H9 (cell line): ENCODE measurements around the gene DDX11. TPM values are rescaled to one million over a fixed set of nuclear protein-coding genes. Genes with fewer than 3 reads are reported as not detected.
"Not testable (repeated sequence)": the region's sequence is repeated elsewhere in the genome, so short reads cannot be mapped to it uniquely, and the experiment has no call there.

ENCODE experiments used
- DNase-seq: peaks from one replicate; pipeline ENCODE4 v3.0.0-alpha.2; 2017
- H2AFZ ChIP-seq: one replicate; pipeline ENCODE4 v1.6.1; 2013; ENCODE audit warnings: mild to moderate bottlenecking, low read length, control low read depth, moderate library complexity
- H2AK5ac ChIP-seq: 2 replicates; pipeline ENCODE4 v1.6.1; 2013; ENCODE audit warnings: low read length, control low read depth, mixed read lengths; ENCODE audit not compliant: insufficient read length
- H2BK120ac ChIP-seq: one replicate; pipeline ENCODE4 v1.6.1; 2013; ENCODE audit warnings: low read depth, mild to moderate bottlenecking, low read length, control low read depth, inconsistent platforms; ENCODE audit not compliant: poor library complexity, severe bottlenecking
- H2BK12ac ChIP-seq: 2 replicates; pipeline ENCODE4 v1.6.1; 2013; ENCODE audit warnings: low read length, control low read depth, mixed read lengths, low read depth; ENCODE audit not compliant: insufficient read length
- H2BK15ac ChIP-seq: 2 replicates; pipeline ENCODE4 v1.6.1; 2013; ENCODE audit warnings: low read depth, low read length, control low read depth
- H2BK20ac ChIP-seq: one replicate; pipeline ENCODE4 v1.6.1; 2013; ENCODE audit warnings: low read depth, mild to moderate bottlenecking, low read length, control low read depth, inconsistent platforms; ENCODE audit not compliant: poor library complexity, severe bottlenecking
- H2BK5ac ChIP-seq: 2 replicates; pipeline ENCODE4 v1.6.1; 2013; ENCODE audit warnings: low read length, control low read depth, mixed read lengths; ENCODE audit not compliant: insufficient read length
- H3K14ac ChIP-seq: 2 replicates; pipeline ENCODE4 v1.6.1; 2013; ENCODE audit warnings: low read length, control low read depth; ENCODE audit not compliant: insufficient read depth
- H3K18ac ChIP-seq: 2 replicates; pipeline ENCODE4 v1.6.1; 2013; ENCODE audit warnings: low read depth, mild to moderate bottlenecking, mixed read lengths, low read length, control low read depth; ENCODE audit not compliant: insufficient read length
- H3K23ac ChIP-seq: 2 replicates; pipeline ENCODE4 v1.6.1; 2013; ENCODE audit warnings: low read length, control low read depth, mixed read lengths, low read depth; ENCODE audit not compliant: insufficient read length
- H3K23me2 ChIP-seq: 2 replicates; pipeline ENCODE4 v1.6.1; 2013; ENCODE audit warnings: low read depth, mild to moderate bottlenecking, mixed read lengths, low read length, control low read depth; ENCODE audit not compliant: insufficient read length, poor library complexity, severe bottlenecking
- H3K27ac ChIP-seq: 2 replicates; pipeline ENCODE4 v1.5.1; 2013; ENCODE audit warnings: low read length, control low read depth, mixed read lengths, low read depth; ENCODE audit not compliant: insufficient read length
- H3K27me3 ChIP-seq: 2 replicates; pipeline ENCODE4 v1.6.1; 2013; ENCODE audit warnings: low read length, control low read depth, inconsistent platforms; ENCODE audit not compliant: insufficient read depth
- H3K4ac ChIP-seq: 2 replicates; pipeline ENCODE4 v1.6.1; 2013; ENCODE audit warnings: low read depth, mild to moderate bottlenecking, control low read depth, inconsistent platforms, low read length, moderate library complexity
- H3K4me1 ChIP-seq: 2 replicates; pipeline ENCODE4 v1.6.1; 2013; ENCODE audit warnings: low read length, control low read depth, inconsistent platforms; ENCODE audit not compliant: insufficient read depth
- H3K4me2 ChIP-seq: 2 replicates; pipeline ENCODE4 v1.6.1; 2013; ENCODE audit warnings: low read length, control low read depth, mixed read lengths; ENCODE audit not compliant: insufficient read length, insufficient read depth
- H3K56ac ChIP-seq: 2 replicates; pipeline ENCODE4 v1.6.1; 2013; ENCODE audit warnings: low read depth, mild to moderate bottlenecking, mixed read lengths, low read length, control low read depth; ENCODE audit not compliant: insufficient read length
- H3K79me1 ChIP-seq: 2 replicates; pipeline ENCODE4 v1.6.1; 2013; ENCODE audit warnings: low read depth, mild to moderate bottlenecking, moderate library complexity, low read length, control low read depth, inconsistent platforms; ENCODE audit not compliant: insufficient read depth, poor library complexity, severe bottlenecking
- H3K79me2 ChIP-seq: 2 replicates; pipeline ENCODE4 v1.6.1; 2013; ENCODE audit warnings: low read length, control low read depth, inconsistent platforms; ENCODE audit not compliant: insufficient read depth
- H3K9ac ChIP-seq: 2 replicates; pipeline ENCODE4 v1.6.1; 2013; ENCODE audit warnings: low read length, control low read depth, mixed read lengths; ENCODE audit not compliant: insufficient read length; ENCODE audit errors: extremely low read depth
- H3K9me3 ChIP-seq: one replicate; pipeline ENCODE4 v1.6.1; 2013; ENCODE audit warnings: low read depth, low read length, inconsistent platforms; ENCODE audit not compliant: control insufficient read depth
- H3T11ph ChIP-seq: one replicate; pipeline ENCODE4 v1.6.1; 2013; ENCODE audit warnings: mild to moderate bottlenecking, low read length, control low read depth, inconsistent platforms
- H4K20me1 ChIP-seq: one replicate; pipeline ENCODE4 v1.6.1; 2013; ENCODE audit not compliant: control insufficient read depth, insufficient read length, insufficient read depth
- H4K5ac ChIP-seq: 2 replicates; pipeline ENCODE4 v1.6.1; 2013; ENCODE audit warnings: low read depth, mild to moderate bottlenecking, mixed read lengths, low read length, control low read depth; ENCODE audit not compliant: insufficient read length
- H4K8ac ChIP-seq: replicated peaks from 2 replicates; pipeline ENCODE4 v1.6.1; 2013; ENCODE audit warnings: low read length, control low read depth, mixed read lengths, low read depth; ENCODE audit not compliant: insufficient read length
- H4K91ac ChIP-seq: 2 replicates; pipeline ENCODE4 v1.6.1; 2013; ENCODE audit warnings: low read depth, mild to moderate bottlenecking, moderate library complexity, mixed read lengths, low read length, control low read depth; ENCODE audit not compliant: insufficient read length
- H3K27ac Mint-ChIP-seq, 3 experiments: 2 replicates in 2 of 3; 3 replicates in 1 of 3; pipeline ENCODE4 v1.8.0; 2020 to 2021; ENCODE audit warnings: mixed read lengths in 3 of 3, mild to moderate bottlenecking in 1 of 3, moderate library complexity in 1 of 3
- H3K27me3 Mint-ChIP-seq: 2 replicates; pipeline ENCODE4 v1.8.0; 2021; ENCODE audit warnings: low read depth, mild to moderate bottlenecking, moderate library complexity, mixed read lengths
- H3K36me3 Mint-ChIP-seq, 3 experiments: 2 replicates in 2 of 3; 3 replicates in 1 of 3; pipeline ENCODE4 v1.8.0; 2020 to 2021; ENCODE audit warnings: low read depth in 3 of 3, mixed read lengths in 3 of 3; ENCODE audit not compliant: insufficient read depth in 1 of 3
- H3K4me1 Mint-ChIP-seq, 2 experiments: 2 replicates each; pipeline ENCODE4 v1.8.0; 2020; ENCODE audit warnings: mixed read lengths in 2 of 2
- H3K4me3 Mint-ChIP-seq, 2 experiments: 2 replicates in 1 of 2; 3 replicates in 1 of 2; pipeline ENCODE4 v1.8.0; 2020 to 2021; ENCODE audit warnings: mild to moderate bottlenecking in 2 of 2, mixed read lengths in 2 of 2, moderate library complexity in 1 of 2
- H3K9me3 Mint-ChIP-seq, 2 experiments: 2 replicates in 1 of 2; 3 replicates in 1 of 2; pipeline ENCODE4 v1.8.0; 2020; ENCODE audit warnings: mild to moderate bottlenecking in 2 of 2, mixed read lengths in 2 of 2, moderate library complexity in 1 of 2
- CTCF ChIP-seq: fragments of 200-600 bp; sonication (generic); conservative IDR thresholded peaks from 3 replicates; pipeline ENCODE4 v1.8.0; 2021; ENCODE audit warnings: antibody characterized with exemption, mild to moderate bottlenecking
- WGBS: extraction: QIAGEN DNeasy Blood & Tissue Kit; methylation state at CpG from one replicate; pipeline ENCODE4 v1.1.7; 2013; ENCODE audit warnings: missing lambda C conversion rate, low lambda C conversion rate, mixed read lengths; ENCODE audit not compliant: insufficient read length; ENCODE audit errors: extremely low coverage; 5-methylcytosine and 5-hydroxymethylcytosine counted together
- total RNA-seq: library from RNA; stranded (reverse); gene quantifications from 2 replicates; pipeline ENCODE4 v1.2.1, GENCODE V29; 2021

The DDX11 gene
- total RNA-seq, 1 experiment from 2014 or later = 183 TPM

- H2BK20ac ChIP-seq, H4K91ac ChIP-seq, H3T11ph ChIP-seq, H3K18ac ChIP-seq, H3K27me3 Mint-ChIP-seq, H3K23me2 ChIP-seq, H3K4me1 ChIP-seq, H3K9me3 Mint-ChIP-seq, H4K20me1 ChIP-seq, H2AK5ac ChIP-seq, H2BK15ac ChIP-seq, H3K23ac ChIP-seq, H3K79me1 ChIP-seq, H2BK5ac ChIP-seq, H2BK120ac ChIP-seq, H2AFZ ChIP-seq, H2BK12ac ChIP-seq, H3K4ac ChIP-seq, H3K9me3 ChIP-seq, H3K27me3 ChIP-seq, H4K8ac ChIP-seq, H3K56ac ChIP-seq, H4K5ac ChIP-seq: not testable (repeated sequence)
- Mint-ChIP-seq H3K36me3 (peaks cover 22 to 29% (median 26%) of the 10 kb centered on the region in 3 experiments), H3K4me1 (peaks cover 22 to 30% of the 10 kb centered on the region in 2 experiments), H3K4me3 (peak overlapping the region; percentile 98 to 99), H3K27ac (peak overlapping the region; percentile 88 to 100 (median 100))
- WGBS = no CpG with 5 or more reads among the region's 16 CpGs
- peak overlapping the region; percentile 28 for H3K27ac ChIP-seq
- peak overlapping the region; percentile 91 for H3K9ac ChIP-seq
- peak overlapping the region; percentile 83; the same call in 1 of the 2 replicates for H3K14ac ChIP-seq
- peaks cover 15% of the 10 kb centered on the region; the same call in 1 of the 2 replicates for H3K79me2 ChIP-seq
- DNase-seq = peak; percentile 52
- TF ChIP-seq CTCF = peak; percentile 61
- H3K4me2 ChIP-seq = peak overlapping the region; percentile 76
Measured at GRCh38 chr12:31074333-31074874, 744 bp downstream of the DDX11 start.

- H3K56ac ChIP-seq, H3K9ac ChIP-seq, H2BK12ac ChIP-seq, H2BK15ac ChIP-seq, H3K79me1 ChIP-seq, H2BK5ac ChIP-seq, H2AFZ ChIP-seq, H3K27me3 Mint-ChIP-seq, H2BK20ac ChIP-seq, H3K14ac ChIP-seq, H4K91ac ChIP-seq, H3K4ac ChIP-seq, H3K23ac ChIP-seq, H4K5ac ChIP-seq, H3K18ac ChIP-seq, H3K27me3 ChIP-seq, H2AK5ac ChIP-seq, H3K9me3 ChIP-seq, H3T11ph ChIP-seq, H3K23me2 ChIP-seq, H3K4me1 ChIP-seq, H2BK120ac ChIP-seq, DNase-seq, H4K8ac ChIP-seq, H4K20me1 ChIP-seq, H3K4me2 ChIP-seq, H3K9me3 Mint-ChIP-seq, H3K27ac ChIP-seq: not testable (repeated sequence)
- Mint-ChIP-seq H3K4me1 (peaks cover 40 to 45% of the 10 kb centered on the region in 2 experiments), H3K4me3 (peak overlapping the region; percentile 14 to 50; a peak in 2 of 5 replicates), H3K36me3 (peaks cover 34 to 41% (median 38%) of the 10 kb centered on the region in 3 experiments), H3K27ac (peak overlapping the region in 1 of 3 experiments; percentile 35; a peak in 1 of 7 replicates)
- peaks cover 16% of the 10 kb centered on the region; the same call in 1 of the 2 replicates for H3K79me2 ChIP-seq
- no CpG with 5 or more reads among the region's 11 CpGs for WGBS
Measured at GRCh38 chr12:31076150-31076549, 2.5 kb downstream of the DDX11 start.
